NT2/D1 (cell line): Measurements from ENCODE around the gene FBXL13.

Experiments
- YY1 ChIP-seq: IDR thresholded peaks from 2 replicates; pipeline ENCODE4 v1.6.1; 2011; ENCODE audit not compliant: insufficient read length, insufficient read depth
- ZNF274 ChIP-seq: IDR thresholded peaks from 2 replicates; pipeline ENCODE4 v1.6.1; 2011; ENCODE audit warnings: mild to moderate bottlenecking, low read depth, low read length

GRCh38 chr7:103117465-103117864 lies 42.9 kb upstream of the FBXL13 start:
- TF ChIP-seq YY1, result no peak
- TF ChIP-seq ZNF274, result no peak
